Activated naive CD8-positive, alpha-beta T cell (primary cell): ENCODE measurements around the gene PLA2G4C.

Experiments used
- H3K27ac Mint-ChIP-seq: one replicate; pipeline ENCODE4 v1.8.0; 2021; ENCODE audit warnings: mixed read lengths
- H3K27me3 Mint-ChIP-seq: one replicate; pipeline ENCODE4 v1.8.0; 2021; ENCODE audit warnings: mixed read lengths
- H3K36me3 Mint-ChIP-seq: one replicate; pipeline ENCODE4 v1.8.0; 2021; ENCODE audit warnings: mixed read lengths
- H3K4me1 Mint-ChIP-seq: one replicate; pipeline ENCODE4 v1.8.0; 2021; ENCODE audit warnings: low read depth, mixed read lengths
- H3K4me3 Mint-ChIP-seq: one replicate; pipeline ENCODE4 v1.8.0; 2021; ENCODE audit warnings: mild to moderate bottlenecking, mixed read lengths
- H3K9me3 Mint-ChIP-seq: one replicate; pipeline ENCODE4 v1.8.0; 2021; ENCODE audit warnings: low read depth, mixed read lengths

The PLA2G4C gene

GRCh38 chr19:48051335-48052033 is 59.1 kb downstream of the PLA2G4C start:
- no peak overlapping the region for H3K4me3 Mint-ChIP-seq
- H3K27ac Mint-ChIP-seq: no peak overlapping the region
- H3K36me3 Mint-ChIP-seq: peaks cover 9% of the 10 kb centered on the region
- H3K9me3 Mint-ChIP-seq: no peaks in the 10 kb centered on the region
- peaks cover 11% of the 10 kb centered on the region for H3K27me3 Mint-ChIP-seq
- H3K4me1 Mint-ChIP-seq: no peaks in the 10 kb centered on the region

- Mint-ChIP-seq H3K4me1 (no peaks in the 10 kb centered on the region), H3K27me3 (peaks cover 26% of the 10 kb centered on the region), H3K9me3 (no peaks in the 10 kb centered on the region)
These were observed 66.1 kb downstream of the PLA2G4C start for GRCh38 chr19:48044561-48044960.

GRCh38 chr19:48043675-48044258 is 66.8 kb downstream of the PLA2G4C start, which contains the start of gene CABP5:
Gene CABP5, minus strand, starts transcription at chr19:48044079. Its CDS starts 157 bp downstream, at chr19:48043922.
- Mint-ChIP-seq H3K27me3 (peaks cover 33% of the 10 kb centered on the region), H3K27ac (no peak within 1 kb of the TSS), H3K4me3 (no peak within 1 kb of the TSS), H3K9me3 (no peaks in the 10 kb centered on the region), H3K36me3 (peaks cover 2% of the 10 kb centered on the region), H3K4me1 (no peaks in the 10 kb centered on the region)

More at GRCh38 chr19:48044561-48044960, 66.1 kb downstream of the PLA2G4C start:
- Mint-ChIP-seq H3K36me3 (peaks cover 2% of the 10 kb centered on the region), H3K27ac (no peak overlapping the region), H3K4me3 (no peak overlapping the region)

- H3K27me3 Mint-ChIP-seq: peaks cover 28% of the 10 kb centered on the region
- no peaks in the 10 kb centered on the region for H3K4me1 Mint-ChIP-seq
- H3K27ac Mint-ChIP-seq: no peak overlapping the region
- H3K36me3 Mint-ChIP-seq: no peaks in the 10 kb centered on the region
- no peaks in the 10 kb centered on the region for H3K9me3 Mint-ChIP-seq
- no peak overlapping the region for H3K4me3 Mint-ChIP-seq
These were observed 68.6 kb downstream of the PLA2G4C start for GRCh38 chr19:48041877-48042580.

GRCh38 chr19:48036765-48037164 is 73.9 kb downstream of the PLA2G4C start:
- Mint-ChIP-seq H3K27ac (no peak overlapping the region), H3K27me3 (peaks cover 27% of the 10 kb centered on the region), H3K4me3 (no peak overlapping the region), H3K36me3 (no peaks in the 10 kb centered on the region), H3K9me3 (peaks cover 6% of the 10 kb centered on the region), H3K4me1 (no peaks in the 10 kb centered on the region)

- Mint-ChIP-seq H3K4me3 (no peak overlapping the region), H3K4me1 (no peaks in the 10 kb centered on the region), H3K9me3 (peaks cover 6% of the 10 kb centered on the region), H3K36me3 (no peaks in the 10 kb centered on the region), H3K27me3 (peaks cover 19% of the 10 kb centered on the region), H3K27ac (no peak overlapping the region)
These were observed 77.0 kb downstream of the PLA2G4C start for GRCh38 chr19:48033604-48034003.

- no peaks in the 10 kb centered on the region for H3K4me1 Mint-ChIP-seq
- no peaks in the 10 kb centered on the region for H3K36me3 Mint-ChIP-seq
- peaks cover 26% of the 10 kb centered on the region for H3K27me3 Mint-ChIP-seq
These were observed 80.5 kb downstream of the PLA2G4C start for GRCh38 chr19:48030073-48030472.

GRCh38 chr19:48029431-48029830 is 81.2 kb downstream of the PLA2G4C start:
- Mint-ChIP-seq H3K27me3 (peaks cover 29% of the 10 kb centered on the region), H3K36me3 (no peaks in the 10 kb centered on the region), H3K9me3 (no peaks in the 10 kb centered on the region), H3K4me1 (no peaks in the 10 kb centered on the region), H3K4me3 (no peak overlapping the region), H3K27ac (no peak overlapping the region)

More at GRCh38 chr19:48030073-48030472, 80.5 kb downstream of the PLA2G4C start:
- H3K27ac Mint-ChIP-seq: no peak overlapping the region
- no peaks in the 10 kb centered on the region for H3K9me3 Mint-ChIP-seq
- H3K4me3 Mint-ChIP-seq: no peak overlapping the region

- Mint-ChIP-seq H3K4me1 (no peaks in the 10 kb centered on the region), H3K27ac (no peak overlapping the region), H3K36me3 (no peaks in the 10 kb centered on the region), H3K9me3 (no peaks in the 10 kb centered on the region), H3K27me3 (peaks cover 29% of the 10 kb centered on the region), H3K4me3 (no peak overlapping the region)
These were observed 85.1 kb downstream of the PLA2G4C start for GRCh38 chr19:48025480-48025879.

GRCh38 chr19:48023518-48023917 is 87.1 kb downstream of the PLA2G4C start:
- Mint-ChIP-seq H3K4me3 (no peak overlapping the region), H3K27me3 (peaks cover 28% of the 10 kb centered on the region), H3K4me1 (no peaks in the 10 kb centered on the region), H3K9me3 (no peaks in the 10 kb centered on the region), H3K27ac (no peak overlapping the region), H3K36me3 (no peaks in the 10 kb centered on the region)

GRCh38 chr19:48023011-48023410 is 87.6 kb downstream of the PLA2G4C start:
- Mint-ChIP-seq H3K9me3 (no peaks in the 10 kb centered on the region), H3K27me3 (peaks cover 27% of the 10 kb centered on the region), H3K4me3 (no peak overlapping the region), H3K27ac (no peak overlapping the region), H3K4me1 (no peaks in the 10 kb centered on the region), H3K36me3 (no peaks in the 10 kb centered on the region)

GRCh38 chr19:48020686-48021085 is 89.9 kb downstream of the PLA2G4C start:
- Mint-ChIP-seq H3K27me3 (peaks cover 22% of the 10 kb centered on the region), H3K4me1 (no peaks in the 10 kb centered on the region), H3K4me3 (no peak overlapping the region), H3K9me3 (no peaks in the 10 kb centered on the region), H3K27ac (no peak overlapping the region), H3K36me3 (no peaks in the 10 kb centered on the region)

GRCh38 chr19:48010932-48011758 is 99.5 kb downstream of the PLA2G4C start:
- Mint-ChIP-seq H3K4me3 (no peak overlapping the region), H3K27ac (no peak overlapping the region), H3K27me3 (peaks cover 12% of the 10 kb centered on the region), H3K4me1 (no peaks in the 10 kb centered on the region), H3K9me3 (no peaks in the 10 kb centered on the region), H3K36me3 (no peaks in the 10 kb centered on the region)

GRCh38 chr19:48006762-48007161 is 103.9 kb downstream of the PLA2G4C start:
- Mint-ChIP-seq H3K27me3 (peaks cover 10% of the 10 kb centered on the region), H3K27ac (no peak overlapping the region), H3K36me3 (no peaks in the 10 kb centered on the region), H3K4me1 (no peaks in the 10 kb centered on the region), H3K9me3 (no peaks in the 10 kb centered on the region), H3K4me3 (no peak overlapping the region)
